Stimulated activated CD8-positive, alpha-beta memory T cell treated with anti-CD3 and anti-CD28 coated beads, Interleukin-4, amount 100 ng/mL, for 4 hours (primary cell): Measurements from ENCODE around the gene PRRG2.

Experiments used
- DNase-seq, 2 donors: peaks; one replicate each; pipeline ENCODE4 v3.0.0-alpha.2; 2020; ENCODE audit warnings: low read depth in 2 of 2, low spot score in 1 of 2

The PRRG2 gene

DNA sequence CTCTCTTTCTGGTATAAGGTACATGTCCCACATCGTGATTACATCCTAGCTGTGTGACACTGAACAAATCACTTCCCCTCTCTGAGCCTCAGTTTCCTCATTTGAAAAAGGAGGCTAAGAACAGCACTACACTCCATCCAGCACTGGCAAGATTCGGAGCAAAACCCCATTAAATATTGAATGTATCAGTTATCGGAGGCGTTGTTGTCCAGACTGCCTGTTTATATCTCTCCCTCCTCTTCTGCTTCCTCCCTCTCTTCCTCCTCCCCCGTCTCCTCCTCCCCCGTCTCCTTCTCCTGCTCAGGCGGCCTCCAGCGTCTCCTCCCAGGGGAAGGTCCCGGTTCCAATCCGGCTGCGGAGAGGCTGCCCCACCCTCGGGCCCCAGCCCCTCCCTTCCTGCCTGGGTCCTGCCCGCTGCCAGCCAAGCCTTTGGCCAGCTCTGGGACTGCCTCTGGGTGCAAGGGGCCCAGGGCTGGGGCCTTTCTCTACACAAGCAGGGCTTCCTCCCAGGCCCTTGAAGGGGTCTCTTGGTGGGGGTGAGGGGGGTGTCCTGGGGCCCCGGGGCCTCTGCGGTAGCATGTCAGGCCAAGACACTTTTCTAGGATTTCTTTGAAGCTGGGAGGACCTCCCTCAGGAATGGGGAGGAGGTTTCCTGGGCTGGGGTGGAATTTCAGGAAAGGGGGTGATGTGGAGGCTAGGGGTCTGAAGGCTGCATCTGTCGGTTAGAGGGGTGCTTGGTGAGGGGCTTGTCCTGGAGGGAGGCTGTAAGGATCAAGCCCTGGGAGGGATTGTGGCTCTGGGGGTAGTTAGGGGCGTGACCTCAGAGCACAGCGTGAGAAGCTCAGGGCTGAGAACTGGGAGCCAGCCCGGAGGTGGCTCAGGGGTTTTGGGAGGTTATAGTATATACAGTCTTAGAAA lies 57.0 kb downstream of the PRRG2 start:
- DNase-seq: no peak

GRCh38 chr19:49639401-49640112 lies 58.4 kb downstream of the PRRG2 start:
- DNase-seq: no peak

DNA sequence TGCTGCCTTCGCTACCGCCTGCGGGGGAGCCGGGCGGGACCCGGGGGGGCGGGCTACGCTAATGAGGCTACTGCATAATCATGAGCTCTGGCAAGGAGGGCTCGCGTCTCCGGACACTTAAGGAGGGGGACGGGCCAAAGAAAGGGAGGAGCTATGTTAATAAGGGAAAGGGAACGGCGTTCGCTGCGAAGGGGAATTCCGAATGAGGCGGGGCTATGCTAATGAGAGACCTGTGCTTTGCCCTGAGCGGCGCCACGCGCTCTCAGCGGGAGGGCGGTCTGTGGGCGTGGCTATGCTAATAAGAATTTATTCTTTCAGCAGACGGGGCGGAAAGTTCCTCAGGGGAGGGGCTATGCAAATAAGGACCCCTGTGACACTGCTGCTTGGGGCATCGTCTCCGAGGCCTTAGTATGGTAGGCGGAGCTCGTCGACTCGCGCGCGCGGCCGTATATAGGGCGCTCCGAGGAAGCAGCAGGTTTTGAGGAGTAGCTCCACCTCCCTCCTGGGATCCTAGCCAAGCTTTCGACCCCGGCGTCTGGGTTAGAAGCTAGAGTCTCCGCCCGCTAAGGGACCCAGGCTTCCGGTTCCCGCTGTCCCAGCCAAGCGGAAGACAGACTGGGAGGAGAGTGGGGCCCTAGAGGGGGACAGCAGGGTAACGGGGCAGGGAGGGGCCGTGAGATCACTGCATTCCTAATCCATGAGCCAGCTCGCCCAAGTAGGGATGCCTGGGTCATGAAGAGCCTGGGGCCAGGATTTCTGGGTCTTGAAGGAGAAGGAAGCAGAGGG lies 59.2 kb downstream of the PRRG2 start, which contains the start of gene RRAS:
RRAS (minus strand) TSS at position 31 of the 786 bp plus-strand sequence. CDS start 45 bp downstream, outside the sequence.
- peak; percentile 100 for DNase-seq
